EL (cell line): ENCODE results near the gene SNAPC5.

Experiments
- DNase-seq: peaks from one replicate; pipeline ENCODE4 v3.0.0-alpha.2; 2016

The SNAPC5 gene

DNA sequence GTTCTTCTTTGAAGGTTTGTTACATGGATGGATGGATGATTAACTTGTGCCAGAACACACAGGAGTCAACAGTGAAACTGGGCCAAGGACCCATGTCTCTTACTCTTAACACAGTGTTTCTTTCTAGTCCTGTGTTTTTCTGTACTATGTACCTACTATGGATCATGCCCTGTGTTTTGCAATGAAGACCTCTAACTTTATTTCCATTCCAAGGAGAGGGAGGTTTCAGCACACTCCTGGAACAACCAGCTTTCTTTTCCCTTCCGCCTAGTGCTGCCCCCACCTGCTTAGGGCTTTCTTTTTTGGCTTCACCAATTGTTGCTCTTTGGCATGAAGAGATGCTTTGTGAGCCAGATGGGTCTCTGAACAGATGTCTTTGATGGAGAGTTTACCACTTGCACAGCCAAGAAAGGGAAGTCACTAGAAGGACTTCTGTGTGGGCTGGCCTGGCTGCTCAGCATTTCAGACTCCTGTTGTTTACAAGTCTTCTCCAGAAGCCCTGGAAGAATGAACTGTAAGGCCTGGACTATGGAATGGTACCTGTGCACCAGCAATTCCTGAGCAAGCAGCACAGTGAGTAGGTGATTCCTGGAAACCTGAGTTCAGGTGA lies 44.5 kb downstream of the SNAPC5 start:
- no peak for DNase-seq

DNA sequence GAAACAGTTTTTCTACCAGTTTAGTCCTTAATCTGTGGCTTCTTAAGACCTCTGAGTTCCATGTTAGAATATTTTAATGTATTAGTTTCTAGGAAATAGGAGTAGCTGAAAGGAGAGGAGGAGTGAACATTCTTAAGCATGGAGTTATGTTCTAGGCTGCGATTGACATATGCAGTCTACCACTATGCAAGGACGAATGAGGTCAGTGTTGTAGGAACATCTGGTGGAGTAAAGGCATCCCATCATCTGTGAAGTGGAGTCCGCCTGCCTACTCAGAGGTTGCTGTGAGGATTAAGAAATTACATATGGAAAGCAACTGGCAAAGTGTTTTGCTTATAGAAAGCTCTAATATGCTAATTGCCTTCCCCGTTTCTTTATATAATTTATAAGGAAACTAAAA lies 45.1 kb downstream of the SNAPC5 start:
- no peak for DNase-seq
